B cell (primary cell): ENCODE data around the gene SLC2A6. TPM values are rescaled to one million over a fixed set of nuclear protein-coding genes. Genes with fewer than 3 reads are reported as not detected.
A peak's percentile ranks its signal among the peaks of the same experiment; 100 is the strongest.

Experiments used
- ATAC-seq: fragments of 200-7000 bp; cut with Tn5 transposase; one replicate; pipeline ENCODE4 v1.10.0; 2021; ENCODE audit warnings: low read depth, mild to moderate bottlenecking, moderate number of reproducible peaks, moderate library complexity
- CTCF ChIA-PET: fragments of 350-600 bp; sonication (Branson Sonifier 250); formaldehyde crosslinking; loops from one replicate; lab custom pipeline; 2021; ENCODE audit warnings: antibody characterized with exemption, inconsistent platforms; lab: Charles Lee
- POLR2A ChIA-PET: fragments of 350-600 bp; sonication (Branson Sonifier 250); formaldehyde crosslinking; loops from one replicate; lab custom pipeline; 2021; ENCODE audit warnings: antibody characterized with exemption; lab: Charles Lee
- DNase-seq: peaks from one replicate; pipeline ENCODE4 v3.0.0; 2013
- H2AFZ ChIP-seq: 2 replicates; pipeline ENCODE4 v1.6.1; 2012; ENCODE audit warnings: mild to moderate bottlenecking, low read depth, low read length; ENCODE audit not compliant: insufficient read depth, poor library complexity, severe bottlenecking
- H3K27ac ChIP-seq, 2 donors: 1 replicate in 1 of 2; 2 replicates in 1 of 2; pipeline ENCODE4 v1.5.1; 2012 to 2013; ENCODE audit warnings: low read length in 2 of 2, mild to moderate bottlenecking in 2 of 2, moderate library complexity in 1 of 2
- H3K27me3 ChIP-seq, 4 experiments: fragments of 200-600 bp in 1 of 4; sonication (generic) in 1 of 4; replicated peaks in 1 of 4; 1 replicate in 2 of 4; 2 replicates in 2 of 4; pipeline versions ENCODE4 v1.6.1 to v1.7.0; 2013 to 2016; ENCODE audit warnings: low read length in 3 of 4, mild to moderate bottlenecking in 2 of 4, mixed read lengths in 1 of 4, moderate library complexity in 1 of 4; ENCODE audit not compliant: insufficient read depth in 4 of 4, control insufficient read depth in 3 of 4; ENCODE audit errors: control extremely low read depth in 1 of 4
- H3K36me3 ChIP-seq, 2 experiments: replicated peaks in 1 of 2; 1 replicate in 1 of 2; 2 replicates in 1 of 2; pipeline versions ENCODE4 v1.6.1 to v1.7.1; 2013; ENCODE audit warnings: low read length in 1 of 2; ENCODE audit not compliant: insufficient read depth in 2 of 2, control insufficient read depth in 1 of 2; ENCODE audit errors: control extremely low read depth in 1 of 2, extremely low read depth in 1 of 2
- H3K4me1 ChIP-seq, 2 donors: fragments of 200-600 bp in 1 of 2; sonication (generic) in 1 of 2; 1 replicate in 1 of 2; 2 replicates in 1 of 2; pipeline versions ENCODE4 v1.5.1 to v1.6.1; 2013 to 2017; ENCODE audit warnings: low read length in 2 of 2; ENCODE audit not compliant: control insufficient read depth in 2 of 2, insufficient read depth in 2 of 2
- H3K4me2 ChIP-seq: replicated peaks from 2 replicates; pipeline ENCODE3; 2012; ENCODE audit warnings: mild to moderate bottlenecking, low read depth, low read length; ENCODE audit not compliant: poor library complexity, severe bottlenecking
- H3K4me3 ChIP-seq, 5 experiments: fragments of 200-600 bp in 1 of 5; sonication (generic) in 1 of 5; 1 replicate in 3 of 5; 2 replicates in 2 of 5; pipeline versions ENCODE4 v1.5.1 to v1.7.0; 2011 to 2016; ENCODE audit warnings: low read length in 4 of 5, mild to moderate bottlenecking in 4 of 5, low read depth in 2 of 5, control low read depth in 1 of 5, moderate library complexity in 1 of 5; ENCODE audit not compliant: insufficient read depth in 1 of 5; ENCODE audit errors: control extremely low read depth in 1 of 5, extremely low read depth in 1 of 5
- H3K79me2 ChIP-seq: fragments of 200-600 bp; sonication (generic); one replicate; pipeline ENCODE4 v1.6.0; 2016; ENCODE audit warnings: low read length; ENCODE audit not compliant: control insufficient read depth, insufficient read depth
- H3K9ac ChIP-seq: fragments of 200-600 bp; sonication (generic); 2 replicates; pipeline ENCODE4 v1.6.1; 2017; ENCODE audit warnings: mild to moderate bottlenecking, low read length, moderate library complexity
- H3K9me3 ChIP-seq, 3 donors: one replicate each; pipeline versions ENCODE4 v1.6.1 to v1.7.1; 2013; ENCODE audit warnings: low read length in 2 of 3; ENCODE audit not compliant: control insufficient read depth in 2 of 3, insufficient read depth in 1 of 3; ENCODE audit errors: control extremely low read depth in 1 of 3
- H4K20me1 ChIP-seq: 2 replicates; pipeline ENCODE4 v1.6.0; 2012; ENCODE audit warnings: mild to moderate bottlenecking, low read length; ENCODE audit not compliant: insufficient read depth, control insufficient read depth, poor library complexity, severe bottlenecking
- H3K27ac Mint-ChIP-seq: one replicate; pipeline ENCODE4 v1.8.0; 2021; ENCODE audit warnings: mixed read lengths
- H3K27me3 Mint-ChIP-seq: one replicate; pipeline ENCODE4 v1.8.0; 2021; ENCODE audit warnings: mixed read lengths
- H3K4me1 Mint-ChIP-seq: one replicate; pipeline ENCODE4 v1.8.0; 2021; ENCODE audit warnings: mixed read lengths
- H3K4me3 Mint-ChIP-seq: one replicate; pipeline ENCODE4 v1.8.0; 2021; ENCODE audit warnings: mixed read lengths
- H3K9me3 Mint-ChIP-seq: one replicate; pipeline ENCODE4 v1.8.0; 2022; ENCODE audit warnings: mixed read lengths; ENCODE audit not compliant: insufficient read depth
- EZH2 ChIP-seq: IDR thresholded peaks from 2 replicates; pipeline ENCODE4 v1.6.1; 2012; ENCODE audit warnings: borderline replicate concordance, low read depth, mild to moderate bottlenecking, moderate library complexity, low read length; ENCODE audit not compliant: insufficient read depth, poor library complexity, severe bottlenecking
- WGBS: methylation state at CpG from one replicate; pipeline ENCODE4 v1.1.5; 2013; ENCODE audit warnings: missing lambda C conversion rate; ENCODE audit not compliant: insufficient coverage; 5-methylcytosine and 5-hydroxymethylcytosine counted together
- intact Hi-C: fragments of 100-400 bp; cut with micrococcal nuclease; formaldehyde crosslinking; loops from one replicate; pipeline ENCODE4 v1.10.0; 2022
- polyA plus RNA-seq: library from polyadenylated mRNA; depleted of rRNA; stranded (reverse); fragments of >200 nt; gene quantifications from 2 replicates; pipeline ENCODE4 v1.2.3, GENCODE V29; 2012
- total RNA-seq, 2 donors: library from RNA; stranded (reverse); fragments of 120-200 nt in 1 of 2; gene quantifications; 1 replicate in 1 of 2; 2 replicates in 1 of 2; pipeline versions ENCODE4 v1.2.3 to v1.2.4, GENCODE V29; 2013 to 2022
- TF ChIP-seq, protein P1 (sequence below): fragments of 200-600 bp; IDR thresholded peaks from one replicate; pipeline ENCODE4 v1.8.0; 2022; ENCODE audit warnings: antibody characterized with exemption, mild to moderate bottlenecking

SLC2A6 gene
- total and polyA plus RNA-seq, 2 donors (not counting 1 experiment from before 2014, with no cell fraction given) = 51.8 to 108 TPM

DNA sequence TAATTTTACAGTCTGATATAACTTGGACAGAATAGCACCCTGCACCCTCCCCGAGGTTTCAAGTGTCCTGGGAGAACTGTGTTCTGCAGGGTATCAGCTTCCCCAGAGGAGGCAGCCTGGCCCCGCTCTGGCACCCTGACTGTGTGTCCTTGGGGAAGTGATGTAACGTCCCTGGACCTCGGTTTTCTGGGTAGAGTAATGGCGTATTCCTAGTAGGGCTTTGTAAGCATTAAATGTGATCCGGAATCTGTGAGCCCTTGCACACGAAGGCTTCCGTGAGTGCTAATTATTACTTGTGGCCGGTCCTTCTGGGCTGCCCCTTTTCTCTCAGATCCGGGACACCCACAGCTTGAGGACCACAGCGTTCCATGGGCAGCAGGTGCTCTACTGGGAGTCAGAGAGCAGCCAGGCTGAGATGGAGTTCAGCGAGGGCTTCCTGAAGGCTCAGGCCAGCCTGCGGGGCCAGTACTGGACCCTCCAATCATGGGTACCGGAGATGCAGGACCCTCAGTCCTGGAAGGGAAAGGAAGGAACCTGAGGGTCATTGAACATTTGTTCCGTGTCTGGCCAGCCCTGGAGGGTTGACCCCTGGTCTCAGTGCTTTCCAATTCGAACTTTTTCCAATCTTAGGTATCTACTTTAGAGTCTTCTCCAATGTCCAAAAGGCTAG, 20.1 kb downstream of the SLC2A6 start:
- no peak for ATAC-seq
- POLR2A ChIA-PET = interaction anchor here (0.5 to 2.8 kb wide), 8 partner anchors 16 to 1213 kb away, joined by 3 to 28 read pairs (median 4); partner anchors contain the start of genes MED22, REXO4, RPL7A and SLC2A6
- H3K4me1 ChIP-seq = peaks cover 13 to 35% of the 10 kb centered on the region in 2 donors
- no peak for DNase-seq
- H3K79me2 ChIP-seq = peaks cover 13% of the 10 kb centered on the region
- H3K4me3 ChIP-seq = peak overlapping the region in 4 of 5 experiments; percentile 78 to 86 (median 80)
- H3K27me3 ChIP-seq = no peaks in the 10 kb centered on the region
- H3K9ac ChIP-seq = peak overlapping the region; percentile 98
- H4K20me1 ChIP-seq = peaks cover 4% of the 10 kb centered on the region
- intact Hi-C loops = loop anchor here (1.0 kb wide), 2 partner anchors 21 to 110 kb away; partner anchors contain the start of genes MED22, RPL7A and SLC2A6
- peak overlapping the region; percentile 80 for H2AFZ ChIP-seq
- peak overlapping the region in 1 of 2 donors; percentile 98 for H3K27ac ChIP-seq
- CTCF ChIA-PET = interaction anchor here (1.0 to 2.2 kb wide), 4 partner anchors 21 to 273 kb away, joined by 4 to 6 read pairs (median 6); no protein-coding TSS in a partner anchor
- TF ChIP-seq EZH2 = no peak
- TF ChIP-seq, protein P1, sequence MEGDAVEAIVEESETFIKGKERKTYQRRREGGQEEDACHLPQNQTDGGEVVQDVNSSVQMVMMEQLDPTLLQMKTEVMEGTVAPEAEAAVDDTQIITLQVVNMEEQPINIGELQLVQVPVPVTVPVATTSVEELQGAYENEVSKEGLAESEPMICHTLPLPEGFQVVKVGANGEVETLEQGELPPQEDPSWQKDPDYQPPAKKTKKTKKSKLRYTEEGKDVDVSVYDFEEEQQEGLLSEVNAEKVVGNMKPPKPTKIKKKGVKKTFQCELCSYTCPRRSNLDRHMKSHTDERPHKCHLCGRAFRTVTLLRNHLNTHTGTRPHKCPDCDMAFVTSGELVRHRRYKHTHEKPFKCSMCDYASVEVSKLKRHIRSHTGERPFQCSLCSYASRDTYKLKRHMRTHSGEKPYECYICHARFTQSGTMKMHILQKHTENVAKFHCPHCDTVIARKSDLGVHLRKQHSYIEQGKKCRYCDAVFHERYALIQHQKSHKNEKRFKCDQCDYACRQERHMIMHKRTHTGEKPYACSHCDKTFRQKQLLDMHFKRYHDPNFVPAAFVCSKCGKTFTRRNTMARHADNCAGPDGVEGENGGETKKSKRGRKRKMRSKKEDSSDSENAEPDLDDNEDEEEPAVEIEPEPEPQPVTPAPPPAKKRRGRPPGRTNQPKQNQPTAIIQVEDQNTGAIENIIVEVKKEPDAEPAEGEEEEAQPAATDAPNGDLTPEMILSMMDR = no peak
- peak overlapping the region; percentile 85 for H3K4me2 ChIP-seq
- Mint-ChIP-seq H3K27ac (peak overlapping the region; percentile 99), H3K27me3 (no peaks in the 10 kb centered on the region), H3K4me3 (peak overlapping the region; percentile 94), H3K4me1 (peaks cover 22% of the 10 kb centered on the region), H3K9me3 (no peaks in the 10 kb centered on the region)
- H3K9me3 ChIP-seq = no peaks in the 10 kb centered on the region
- no peaks in the 10 kb centered on the region for H3K36me3 ChIP-seq
- 79% methylated on average over 14 of the region's 16 CpGs for WGBS

DNA sequence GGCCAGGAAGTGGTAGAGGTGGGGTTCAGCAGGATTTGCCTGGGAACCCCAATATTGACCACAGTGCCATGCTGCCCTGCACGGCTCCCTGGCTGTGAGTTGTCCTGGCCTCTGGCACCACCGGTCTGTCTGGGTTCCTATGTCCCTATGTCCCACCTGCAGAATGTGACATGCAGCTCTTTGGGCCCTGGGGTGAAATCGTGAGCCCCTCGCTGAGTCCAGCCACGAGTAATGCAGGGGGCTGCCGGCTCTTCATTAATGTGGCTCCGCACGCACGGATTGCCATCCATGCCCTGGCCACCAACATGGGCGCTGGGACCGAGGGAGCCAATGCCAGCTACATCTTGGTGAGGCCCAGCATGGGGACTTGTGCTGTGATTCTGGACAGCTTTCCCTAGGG, 21.2 kb downstream of the SLC2A6 start:
- Histone ChIP-seq H3K4me1 (peaks cover 13 to 31% of the 10 kb centered on the region in 2 donors), H3K4me2 (no peak overlapping the region), H3K27ac (no peak overlapping the region), H2AFZ (no peak overlapping the region), H3K9ac (no peak overlapping the region), H3K27me3 (no peaks in the 10 kb centered on the region), H3K36me3 (no peaks in the 10 kb centered on the region), H3K4me3 (no peak overlapping the region), H3K79me2 (peaks cover 8% of the 10 kb centered on the region), H4K20me1 (no peaks in the 10 kb centered on the region), H3K9me3 (no peaks in the 10 kb centered on the region)
- H3K4me3 Mint-ChIP-seq = no peak overlapping the region
- no peaks in the 10 kb centered on the region for H3K9me3 Mint-ChIP-seq
- ChIA-PET POLR2A (interaction anchor here (1.2 kb wide), 1 partner anchor 16 kb away, joined by 4 read pairs; no protein-coding TSS in a partner anchor), CTCF (no interaction called here)
- DNase-seq (no peak), ATAC-seq (no peak)
- H3K27ac Mint-ChIP-seq = no peak overlapping the region
- no peaks in the 10 kb centered on the region for H3K27me3 Mint-ChIP-seq
- peaks cover 24% of the 10 kb centered on the region for H3K4me1 Mint-ChIP-seq
- intact Hi-C loops = no loop called here
- TF ChIP-seq, protein P1 = no peak
- TF ChIP-seq EZH2 = no peak
- 95% methylated on average over 11 of the region's 11 CpGs for WGBS
